ENCODE data around the gene MTERF2. TPM values are rescaled to one million over a fixed set of nuclear protein-coding genes. Genes with fewer than 3 reads are reported as not detected.

MTERF2 gene
- total and polyA plus RNA-seq, 2 of the 13 experiments (the other 11 are each of a cell fraction or from before 2014, with no cell fraction given), result 8.0 to 11.6 TPM

DNA sequence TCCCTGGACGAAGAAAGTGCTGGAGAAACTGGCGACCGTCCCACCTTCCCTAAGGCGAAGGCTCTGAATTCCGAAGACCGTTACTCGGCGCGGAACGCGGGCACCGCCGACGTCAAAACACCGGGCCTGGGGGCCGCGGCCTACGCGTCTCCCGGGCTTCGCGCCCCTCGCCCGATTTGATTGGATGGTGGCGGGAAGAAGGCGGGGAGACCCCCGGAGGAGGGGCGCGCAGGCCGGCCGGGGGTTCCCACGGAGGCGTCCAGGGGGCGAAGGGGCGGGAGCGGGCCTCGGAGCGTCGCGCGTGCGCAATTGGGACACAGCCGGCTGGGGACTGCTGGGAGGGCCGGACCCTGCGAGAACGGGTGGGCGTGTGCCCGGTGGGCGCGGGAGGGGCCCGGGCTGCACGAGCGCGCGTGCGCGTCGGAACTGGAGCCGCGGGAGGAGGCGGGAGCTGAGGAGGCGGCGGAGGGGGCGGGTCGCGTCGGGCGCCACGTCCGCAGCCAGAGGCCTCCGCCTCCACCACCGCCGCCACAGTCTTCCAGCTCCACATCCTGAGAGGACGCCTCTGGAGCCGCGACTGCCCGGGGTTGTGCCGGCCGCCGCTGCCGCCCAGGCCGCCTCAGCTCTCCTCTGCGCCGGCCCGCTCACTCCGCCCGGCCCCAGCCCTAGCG is 31.4 kb downstream of the MTERF2 start, which contains the start of gene TMEM263 (continued):
- TF ChIP-seq NR1H2 (CRISPR knock-in tag; IDR thresholded peaks at IDR 0.05; ENCODE audit: borderline replicate concordance, low read depth) (no peak), HNF4A (CRISPR knock-in tag; IDR thresholded peaks at IDR 0.05) (no peak; the same call in 1 of the 2 replicates), ZNF251 (CRISPR knock-in tag; IDR thresholded peaks at IDR 0.05) (peak; percentile 28; the same call in 1 of the 2 replicates), AHR (CRISPR knock-in tag; IDR thresholded peaks at IDR 0.05) (no peak), ZNF777 (CRISPR knock-in tag; IDR thresholded peaks at IDR 0.05) (peak; percentile 74), ZNF598 (CRISPR knock-in tag; IDR thresholded peaks at IDR 0.05; ENCODE audit: borderline replicate concordance) (peak; percentile 53; the same call in 1 of the 2 replicates), ZNF746 (CRISPR knock-in tag; IDR thresholded peaks at IDR 0.05) (peak; percentile 22; the same call in 1 of the 2 replicates), ARNT2 (CRISPR knock-in tag; IDR thresholded peaks at IDR 0.05; ENCODE audit: low read depth) (peak; percentile 79), ZZZ3 (CRISPR knock-in tag; IDR thresholded peaks at IDR 0.05; ENCODE audit: borderline replicate concordance) (peak; percentile 71), ZMYM4 (CRISPR knock-in tag; IDR thresholded peaks at IDR 0.05) (peak; percentile 65), TAF1 (CRISPR knock-in tag; IDR thresholded peaks at IDR 0.05) (peak; percentile 72), PPARG (CRISPR knock-in tag; conservative IDR thresholded peaks at IDR 0.05) (no peak), ZNF354B (CRISPR knock-in tag; IDR thresholded peaks at IDR 0.05) (0 out of 2 replicates have a peak, but pooled peaks have one; percentile 78), FOXA1 (IDR thresholded peaks at IDR 0.05) (no peak), FOXA1 (CRISPR knock-in tag; IDR thresholded peaks at IDR 0.05) (no peak), ZNF552 (CRISPR knock-in tag; IDR thresholded peaks at IDR 0.05; ENCODE audit: borderline replicate concordance) (0 out of 2 replicates have a peak, but pooled peaks have one; percentile 64), REL (CRISPR knock-in tag; conservative IDR thresholded peaks at IDR 0.05) (peak; percentile 92), ZNF3 (CRISPR knock-in tag; IDR thresholded peaks at IDR 0.05) (no peak), ZNF441 (CRISPR knock-in tag; IDR thresholded peaks at IDR 0.05; ENCODE audit: borderline replicate concordance) (peak; percentile 48), IRX3 (CRISPR knock-in tag; IDR thresholded peaks at IDR 0.05; ENCODE audit: borderline replicate concordance, low read depth) (peak; percentile 62; the same call in 1 of the 2 replicates), ZNF780A (CRISPR knock-in tag; IDR thresholded peaks at IDR 0.05) (peak; percentile 55; the same call in 1 of the 2 replicates), TBX2 (CRISPR knock-in tag; IDR thresholded peaks at IDR 0.05; ENCODE audit: borderline replicate concordance) (peak; percentile 68; the same call in 1 of the 2 replicates)
- TF ChIP-seq, protein P1, sequence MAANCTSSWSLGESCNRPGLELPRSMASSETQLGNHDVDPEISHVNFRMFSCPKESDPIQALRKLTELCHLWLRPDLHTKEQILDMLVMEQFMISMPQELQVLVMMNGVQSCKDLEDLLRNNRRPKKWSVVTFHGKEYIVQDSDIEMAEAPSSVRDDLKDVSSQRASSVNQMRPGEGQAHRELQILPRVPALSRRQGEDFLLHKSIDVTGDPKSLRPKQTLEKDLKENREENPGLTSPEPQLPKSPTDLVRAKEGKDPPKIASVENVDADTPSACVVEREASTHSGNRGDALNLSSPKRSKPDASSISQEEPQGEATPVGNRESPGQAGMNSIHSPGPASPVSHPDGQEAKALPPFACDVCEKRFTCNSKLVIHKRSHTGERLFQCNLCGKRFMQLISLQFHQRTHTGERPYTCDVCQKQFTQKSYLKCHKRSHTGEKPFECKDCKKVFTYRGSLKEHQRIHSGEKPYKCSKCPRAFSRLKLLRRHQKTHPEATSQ (CRISPR knock-in tag; IDR thresholded peaks at IDR 0.05; ENCODE audit: borderline replicate concordance), result peak; percentile 67; the same call in 1 of the 2 replicates
- TF ChIP-seq, protein P2, sequence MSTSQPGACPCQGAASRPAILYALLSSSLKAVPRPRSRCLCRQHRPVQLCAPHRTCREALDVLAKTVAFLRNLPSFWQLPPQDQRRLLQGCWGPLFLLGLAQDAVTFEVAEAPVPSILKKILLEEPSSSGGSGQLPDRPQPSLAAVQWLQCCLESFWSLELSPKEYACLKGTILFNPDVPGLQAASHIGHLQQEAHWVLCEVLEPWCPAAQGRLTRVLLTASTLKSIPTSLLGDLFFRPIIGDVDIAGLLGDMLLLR (CRISPR knock-in tag; IDR thresholded peaks at IDR 0.05), result no peak; the same call in 1 of the 2 replicates
- TF ChIP-seq, protein P3, sequence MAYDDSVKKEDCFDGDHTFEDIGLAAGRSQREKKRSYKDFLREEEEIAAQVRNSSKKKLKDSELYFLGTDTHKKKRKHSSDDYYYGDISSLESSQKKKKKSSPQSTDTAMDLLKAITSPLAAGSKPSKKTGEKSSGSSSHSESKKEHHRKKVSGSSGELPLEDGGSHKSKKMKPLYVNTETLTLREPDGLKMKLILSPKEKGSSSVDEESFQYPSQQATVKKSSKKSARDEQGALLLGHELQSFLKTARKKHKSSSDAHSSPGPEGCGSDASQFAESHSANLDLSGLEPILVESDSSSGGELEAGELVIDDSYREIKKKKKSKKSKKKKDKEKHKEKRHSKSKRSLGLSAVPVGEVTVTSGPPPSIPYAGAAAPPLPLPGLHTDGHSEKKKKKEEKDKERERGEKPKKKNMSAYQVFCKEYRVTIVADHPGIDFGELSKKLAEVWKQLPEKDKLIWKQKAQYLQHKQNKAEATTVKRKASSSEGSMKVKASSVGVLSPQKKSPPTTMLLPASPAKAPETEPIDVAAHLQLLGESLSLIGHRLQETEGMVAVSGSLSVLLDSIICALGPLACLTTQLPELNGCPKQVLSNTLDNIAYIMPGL (CRISPR knock-in tag; IDR thresholded peaks at IDR 0.05; ENCODE audit: borderline replicate concordance in 1 of 2, low read depth in 1 of 2), result peak; percentile 40 to 69; a peak in 1 of 4 replicates
- TF ChIP-seq, protein P4, sequence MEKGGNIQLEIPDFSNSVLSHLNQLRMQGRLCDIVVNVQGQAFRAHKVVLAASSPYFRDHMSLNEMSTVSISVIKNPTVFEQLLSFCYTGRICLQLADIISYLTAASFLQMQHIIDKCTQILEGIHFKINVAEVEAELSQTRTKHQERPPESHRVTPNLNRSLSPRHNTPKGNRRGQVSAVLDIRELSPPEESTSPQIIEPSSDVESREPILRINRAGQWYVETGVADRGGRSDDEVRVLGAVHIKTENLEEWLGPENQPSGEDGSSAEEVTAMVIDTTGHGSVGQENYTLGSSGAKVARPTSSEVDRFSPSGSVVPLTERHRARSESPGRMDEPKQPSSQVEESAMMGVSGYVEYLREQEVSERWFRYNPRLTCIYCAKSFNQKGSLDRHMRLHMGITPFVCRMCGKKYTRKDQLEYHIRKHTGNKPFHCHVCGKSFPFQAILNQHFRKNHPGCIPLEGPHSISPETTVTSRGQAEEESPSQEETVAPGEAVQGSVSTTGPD (CRISPR knock-in tag; IDR thresholded peaks at IDR 0.05), result no peak
